ENCODE data around the gene RASGRP2. TPM values are rescaled to one million over a fixed set of nuclear protein-coding genes. Genes with fewer than 3 reads are reported as not detected.

RASGRP2 gene
- total RNA-seq, 4 donors from 2014 or later = 34.5 to 84.9 (median 41.1) TPM

DNA sequence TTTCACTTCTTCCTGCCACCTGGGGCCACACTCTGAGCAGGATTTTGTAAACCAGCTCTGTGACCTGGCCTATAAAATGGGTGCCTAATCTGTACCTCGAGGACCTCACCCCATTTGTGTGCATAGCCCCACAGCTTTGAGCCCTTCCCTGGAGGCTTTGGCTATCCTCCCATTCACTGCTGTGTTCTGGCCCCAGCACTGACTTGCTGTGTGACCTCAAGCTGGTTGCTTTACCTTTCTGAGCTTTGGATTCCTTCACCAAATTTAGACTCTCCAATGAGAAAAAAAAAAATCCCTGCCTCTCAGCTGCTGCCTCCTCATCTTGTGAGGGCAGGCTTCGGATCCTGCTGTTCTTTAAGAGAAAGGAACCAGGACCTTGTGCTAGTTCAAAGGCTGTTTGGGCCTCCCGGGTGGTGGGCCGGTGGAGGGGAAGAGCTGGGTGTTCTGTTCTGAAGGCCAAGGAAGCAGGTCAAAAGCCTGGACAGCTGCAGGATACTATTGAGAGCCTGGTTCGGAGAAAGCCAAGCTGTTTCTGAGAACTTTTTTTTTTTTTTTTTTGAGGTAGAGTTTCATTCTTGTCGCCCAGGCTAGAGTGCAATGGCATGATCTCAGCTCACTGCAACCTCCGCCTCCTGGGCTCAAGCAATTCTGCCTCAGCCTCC, 16.9 kb upstream of the RASGRP2 start:
- H3K4me3 ChIP-seq = no peak overlapping the region
- no peak for ATAC-seq
- TF ChIP-seq EP300 (IDR thresholded peaks at IDR 0.05) (no peak), POLR2A (IDR thresholded peaks at IDR 0.05) (no peak), POLR2AphosphoS5 (IDR thresholded peaks at IDR 0.05) (no peak)
- TF ChIP-seq, protein P1, sequence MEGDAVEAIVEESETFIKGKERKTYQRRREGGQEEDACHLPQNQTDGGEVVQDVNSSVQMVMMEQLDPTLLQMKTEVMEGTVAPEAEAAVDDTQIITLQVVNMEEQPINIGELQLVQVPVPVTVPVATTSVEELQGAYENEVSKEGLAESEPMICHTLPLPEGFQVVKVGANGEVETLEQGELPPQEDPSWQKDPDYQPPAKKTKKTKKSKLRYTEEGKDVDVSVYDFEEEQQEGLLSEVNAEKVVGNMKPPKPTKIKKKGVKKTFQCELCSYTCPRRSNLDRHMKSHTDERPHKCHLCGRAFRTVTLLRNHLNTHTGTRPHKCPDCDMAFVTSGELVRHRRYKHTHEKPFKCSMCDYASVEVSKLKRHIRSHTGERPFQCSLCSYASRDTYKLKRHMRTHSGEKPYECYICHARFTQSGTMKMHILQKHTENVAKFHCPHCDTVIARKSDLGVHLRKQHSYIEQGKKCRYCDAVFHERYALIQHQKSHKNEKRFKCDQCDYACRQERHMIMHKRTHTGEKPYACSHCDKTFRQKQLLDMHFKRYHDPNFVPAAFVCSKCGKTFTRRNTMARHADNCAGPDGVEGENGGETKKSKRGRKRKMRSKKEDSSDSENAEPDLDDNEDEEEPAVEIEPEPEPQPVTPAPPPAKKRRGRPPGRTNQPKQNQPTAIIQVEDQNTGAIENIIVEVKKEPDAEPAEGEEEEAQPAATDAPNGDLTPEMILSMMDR (IDR thresholded peaks at IDR 0.05) = no peak
- H3K27ac ChIP-seq = peak overlapping the region in 3 of 4 donors; percentile 86
- no peaks in the 10 kb centered on the region for H3K9me3 ChIP-seq
- H3K27me3 ChIP-seq = no peaks in the 10 kb centered on the region
- 36% methylated on average over 7 of the region's 7 CpGs; no CpG with 5 or more reads in 1 of the 2 donors for WGBS, 2 donors (ENCODE audit: low coverage in 1 of 2)
- H3K4me1 ChIP-seq = peaks cover 7 to 82% (median 56%) of the 10 kb centered on the region in 3 donors
- peaks cover 0 to 43% of the 10 kb centered on the region in 2 donors for H3K36me3 ChIP-seq

DNA sequence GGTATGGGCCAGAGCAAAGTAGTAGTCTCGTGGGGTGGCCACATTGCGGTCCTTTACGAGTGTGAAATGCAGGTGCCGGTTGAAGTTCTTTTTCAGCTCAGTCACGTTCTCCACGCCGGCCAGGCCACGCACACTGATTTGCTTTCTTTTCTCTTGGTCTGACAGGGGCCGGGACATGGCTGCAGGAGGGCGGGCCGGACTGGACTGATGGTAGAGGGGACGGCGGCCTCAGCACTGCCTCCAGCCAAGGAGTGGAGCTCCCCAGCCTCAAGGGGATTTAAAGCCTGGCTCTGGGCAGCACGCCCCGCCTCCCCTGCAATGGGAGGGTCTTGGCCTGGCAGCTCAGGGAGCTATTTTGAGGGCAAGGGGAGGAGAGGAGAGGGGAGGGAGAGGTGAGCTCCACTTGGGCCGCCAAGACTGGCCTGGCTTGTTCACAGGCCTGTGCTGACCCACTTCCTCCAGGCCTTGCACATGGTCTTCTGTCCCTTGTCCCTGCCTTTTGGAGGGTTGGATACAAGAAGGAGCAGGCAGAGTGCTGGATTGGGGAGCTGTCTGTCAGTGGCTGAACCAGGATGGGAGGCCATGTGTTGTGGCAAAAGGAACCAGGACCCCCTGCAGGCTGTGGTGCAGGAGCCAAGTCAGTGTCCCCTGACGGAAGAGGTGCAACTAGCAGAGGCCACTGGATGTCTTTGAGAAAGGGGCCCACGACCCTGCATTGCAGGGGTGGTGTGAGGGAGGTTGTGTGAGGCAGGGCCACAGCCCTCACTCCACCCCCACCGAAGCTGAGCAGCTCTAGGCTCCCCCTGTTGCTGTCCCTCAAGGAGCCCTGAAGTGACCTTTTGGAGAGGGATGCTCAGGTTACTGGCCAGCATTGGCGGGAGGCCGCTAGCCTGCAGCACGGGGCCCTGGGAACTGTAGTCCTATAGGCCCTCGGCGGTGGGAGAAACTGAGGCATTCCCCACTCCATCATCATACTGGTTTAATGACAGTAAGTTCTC, 16.1 kb upstream of the RASGRP2 start, which contains the start of gene PYGM:
PYGM (minus strand) TSS at position 253 of the 998 bp plus-strand sequence; CDS start at position 177, 76 bp downstream.
- Histone ChIP-seq H3K27me3 (no peaks in the 10 kb centered on the region), H3K9me3 (no peaks in the 10 kb centered on the region), H3K4me3 (peak within 1 kb of the TSS; percentile 9 to 40), H3K27ac (peak within 1 kb of the TSS; percentile 64 to 86 (median 86)), H3K4me1 (peaks cover 7 to 73% (median 56%) of the 10 kb centered on the region in 3 donors), H3K36me3 (peaks cover 0 to 39% of the 10 kb centered on the region in 2 donors)
- WGBS, 2 donors (ENCODE audit: low coverage in 1 of 2) = 7% methylated on average over 3 of the region's 24 CpGs; no CpG with 5 or more reads in 1 of the 2 donors
- peak; percentile 82 for ATAC-seq
- TF ChIP-seq, protein P1 (IDR thresholded peaks at IDR 0.05) = peak in 1 of 4 experiments; percentile 2
- TF ChIP-seq POLR2AphosphoS5 (IDR thresholded peaks at IDR 0.05) (peak; percentile 62), POLR2A (IDR thresholded peaks at IDR 0.05) (peak in 1 of 2 donors; percentile 10), EP300 (IDR thresholded peaks at IDR 0.05) (no peak)

- Histone ChIP-seq H3K27me3 (no peaks in the 10 kb centered on the region), H3K9me3 (no peaks in the 10 kb centered on the region), H3K4me3 (peak overlapping the region; percentile 9 to 40), H3K4me1 (peaks cover 7 to 65% (median 52%) of the 10 kb centered on the region in 3 donors), H3K36me3 (peaks cover 0 to 39% of the 10 kb centered on the region in 2 donors), H3K27ac (peak overlapping the region; percentile 64 to 86 (median 86))
- ATAC-seq = no peak
- WGBS, 2 donors (ENCODE audit: low coverage in 1 of 2) = 16% methylated on average over 5 of the region's 21 CpGs; no CpG with 5 or more reads in 1 of the 2 donors
- TF ChIP-seq POLR2AphosphoS5 (IDR thresholded peaks at IDR 0.05) = no peak
- TF ChIP-seq POLR2A (IDR thresholded peaks at IDR 0.05) = no peak
- no peak for TF ChIP-seq EP300 (IDR thresholded peaks at IDR 0.05)
- TF ChIP-seq, protein P1 (IDR thresholded peaks at IDR 0.05) = no peak
These were observed 15.3 kb upstream of the RASGRP2 start for GRCh38 chr11:64759131-64759721.

DNA sequence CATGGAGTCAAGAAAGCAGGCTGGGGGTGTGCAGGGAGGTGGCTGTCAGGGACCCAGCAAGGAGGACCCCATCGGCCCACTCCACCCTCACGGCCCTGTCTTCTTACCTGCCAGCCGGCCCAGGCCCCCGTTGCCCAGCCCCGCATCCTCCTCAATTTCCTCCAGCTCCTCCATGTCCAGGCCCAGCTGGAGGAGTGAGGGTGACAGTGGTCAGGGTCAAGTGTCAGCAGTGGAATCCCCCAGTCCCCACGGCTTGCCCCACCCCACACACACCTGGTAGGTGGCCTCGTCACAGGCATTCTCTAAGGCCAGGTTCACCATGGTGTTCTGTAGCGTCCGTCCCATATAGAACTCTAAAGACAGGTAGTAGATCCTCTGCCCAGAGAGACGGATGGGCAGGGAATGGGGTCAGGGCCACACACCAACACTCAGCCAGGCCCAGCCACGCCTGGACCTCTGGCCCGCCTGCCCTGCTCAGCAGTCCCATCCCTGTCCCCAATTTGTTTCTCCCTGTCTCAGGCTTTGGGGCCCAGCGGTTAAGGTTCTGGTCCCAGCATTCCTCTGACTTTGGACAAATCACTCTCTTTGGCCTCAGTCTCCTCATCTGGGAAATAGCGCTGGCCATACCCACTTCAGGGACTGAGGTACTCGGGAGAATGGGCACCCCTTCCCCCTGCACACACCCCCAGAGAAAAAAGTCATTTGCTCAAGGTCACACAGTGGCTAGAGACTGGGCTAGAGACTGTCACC, 14.6 kb upstream of the RASGRP2 start:
- H3K27ac ChIP-seq = peak overlapping the region in 3 of 4 donors; percentile 86
- H3K4me1 ChIP-seq = peaks cover 2 to 58% (median 44%) of the 10 kb centered on the region in 3 donors
- TF ChIP-seq, protein P1 (IDR thresholded peaks at IDR 0.05) = no peak
- TF ChIP-seq EP300 (IDR thresholded peaks at IDR 0.05) (no peak), POLR2AphosphoS5 (IDR thresholded peaks at IDR 0.05) (no peak), POLR2A (IDR thresholded peaks at IDR 0.05) (no peak)
- H3K36me3 ChIP-seq = peaks cover 0 to 39% of the 10 kb centered on the region in 2 donors
- H3K9me3 ChIP-seq = no peaks in the 10 kb centered on the region
- H3K4me3 ChIP-seq = peak overlapping the region in 1 of 2 donors; percentile 40
- WGBS, 2 donors (ENCODE audit: low coverage in 1 of 2) = 70 to 71% methylated on average over 2 to 3 of the region's 15 CpGs
- no peaks in the 10 kb centered on the region for H3K27me3 ChIP-seq
- no peak for ATAC-seq
